ENCODE data around the gene GLE1.
"Not testable (repeated sequence)": the region's sequence is repeated elsewhere in the genome, so short reads cannot be mapped to it uniquely, and the experiment has no call there.

GLE1 gene

GRCh38 chr9:128551657-128552152 lies 47.2 kb downstream of the GLE1 start:
- no peak for DNase-seq (ENCODE audit: low spot score)
- FAIRE-seq, result no peak

DNA sequence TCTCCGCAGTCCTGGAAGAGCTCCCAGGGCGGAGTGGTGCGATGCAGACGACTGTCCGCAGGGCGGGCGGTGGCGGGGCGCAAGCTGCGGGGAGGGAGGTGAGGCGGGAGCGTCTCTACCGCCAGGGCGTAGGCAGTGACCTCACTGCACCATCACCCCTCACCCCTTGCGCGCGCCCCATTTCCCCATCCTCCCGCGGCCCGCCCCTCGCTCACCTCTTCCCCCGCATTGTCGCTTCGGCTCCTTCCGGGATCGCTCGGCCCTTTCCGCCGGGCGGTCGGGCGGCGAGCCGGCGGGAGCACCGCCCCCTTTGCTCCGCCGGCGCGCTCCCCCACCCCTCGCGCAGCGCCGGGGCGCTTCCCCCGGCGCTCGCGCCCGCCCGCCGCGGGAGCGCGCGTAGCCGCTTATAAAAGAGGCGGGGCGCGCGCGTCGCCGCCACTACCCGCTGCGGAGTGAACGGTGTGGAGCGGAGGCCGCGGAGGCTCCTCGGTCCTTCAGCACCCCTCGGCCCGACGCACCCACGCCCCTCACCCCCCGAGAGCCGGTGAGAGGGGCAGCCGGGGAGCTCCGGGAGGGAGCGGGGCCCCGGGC lies 47.7 kb downstream of the GLE1 start, which contains the start of gene SPTAN1:
TSS of gene SPTAN1 (plus strand) at position 435 of the 591 bp plus-strand sequence. CDS start 14,154 bp downstream, outside the sequence.
- DNase-seq (ENCODE audit: low spot score) (peak; percentile 77), FAIRE-seq (no peak)

DNA sequence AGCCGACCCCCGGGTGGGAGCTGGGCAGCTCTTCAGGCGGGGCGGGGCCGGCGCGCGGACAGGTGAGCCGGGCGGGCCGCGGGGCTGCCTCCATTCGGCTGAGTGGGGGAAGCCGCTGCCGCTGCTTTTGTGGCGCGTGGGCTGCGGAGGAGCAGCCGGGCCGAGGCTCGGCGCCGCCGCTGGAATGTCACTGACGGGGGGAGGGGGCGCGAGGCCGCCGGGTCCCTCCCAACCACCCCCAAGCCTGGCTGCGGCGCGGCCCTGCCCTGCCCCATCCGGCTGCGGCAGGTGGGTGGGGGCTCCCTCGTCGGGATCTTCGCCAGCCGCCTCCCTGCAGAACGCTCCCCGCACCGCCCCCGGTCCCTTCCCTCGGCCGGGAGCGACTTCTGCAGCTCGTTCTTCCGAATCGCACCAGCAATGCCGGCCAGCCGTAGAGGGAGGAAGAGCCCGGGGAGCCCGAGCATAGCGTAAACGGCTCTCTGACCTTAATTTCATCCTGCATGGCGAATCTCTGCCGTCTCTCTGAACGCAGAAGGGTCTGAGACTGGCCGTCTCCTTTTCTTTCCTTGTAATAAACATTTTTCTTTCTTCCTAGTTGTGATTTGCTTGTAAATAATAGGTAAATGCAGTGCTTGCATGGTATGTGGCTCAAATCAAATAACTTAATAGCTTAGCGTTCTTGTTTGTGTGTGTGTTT lies 48.4 kb downstream of the GLE1 start:
- peak; percentile 30 for DNase-seq (ENCODE audit: low spot score)
- FAIRE-seq, result no peak

DNA sequence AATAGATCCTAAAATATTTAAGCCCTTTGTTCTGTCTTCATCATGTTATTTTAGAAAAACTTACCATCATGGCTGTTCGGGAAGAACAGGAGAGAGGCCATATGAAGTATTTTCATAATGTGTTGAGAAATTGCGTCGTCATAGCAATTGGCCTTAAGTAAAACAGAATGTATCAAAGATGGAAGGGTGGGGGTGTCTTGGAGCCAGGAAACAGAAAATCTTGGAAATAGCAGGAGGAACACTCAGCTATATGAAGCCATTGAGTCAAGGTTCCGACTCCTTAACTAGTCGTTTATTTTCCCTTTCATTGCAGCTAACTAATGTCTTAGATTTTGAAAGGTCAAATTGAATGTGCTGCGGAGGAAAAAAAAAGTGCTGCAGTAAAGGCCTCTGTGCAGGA lies 49.2 kb downstream of the GLE1 start:
- FAIRE-seq, result no peak

GRCh38 chr9:128554155-128554862 lies 49.8 kb downstream of the GLE1 start:
- peak; percentile 80 for FAIRE-seq

More for the DNA sequence above, 49.2 kb downstream of the GLE1 start:
- peak; percentile 48 for DNase-seq (ENCODE audit: low spot score)

DNA sequence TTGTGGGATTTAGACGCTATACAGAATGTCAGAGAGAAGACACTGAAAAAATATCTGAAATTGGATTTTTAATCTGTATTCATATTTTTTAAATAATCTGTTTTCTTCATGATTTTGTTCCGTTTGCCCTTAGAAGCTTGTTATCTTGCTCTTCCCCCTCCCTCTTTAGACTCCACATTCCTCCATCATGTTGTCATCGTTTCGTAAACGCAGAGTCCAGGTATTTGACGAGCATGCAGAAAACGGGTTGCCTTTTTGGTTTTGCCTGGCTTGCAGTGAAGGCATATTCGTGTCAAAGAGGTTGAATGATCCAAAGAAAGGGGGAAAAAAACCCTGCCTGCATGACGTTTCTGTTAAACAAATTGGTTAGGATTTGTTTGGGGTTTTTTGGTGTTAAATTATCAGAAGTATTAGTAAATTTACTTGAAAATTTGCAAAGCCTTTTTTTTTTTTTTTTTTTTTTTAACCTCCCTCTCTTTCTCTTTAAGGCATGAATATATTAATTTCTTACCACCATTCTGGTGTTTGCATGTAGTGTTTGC lies 50.7 kb downstream of the GLE1 start:
- DNase-seq (ENCODE audit: low spot score), result peak; percentile 75
- FAIRE-seq, result peak; percentile 85

More at GRCh38 chr9:128554155-128554862, 49.8 kb downstream of the GLE1 start:
- DNase-seq (ENCODE audit: low spot score), result peak; percentile 96

DNA sequence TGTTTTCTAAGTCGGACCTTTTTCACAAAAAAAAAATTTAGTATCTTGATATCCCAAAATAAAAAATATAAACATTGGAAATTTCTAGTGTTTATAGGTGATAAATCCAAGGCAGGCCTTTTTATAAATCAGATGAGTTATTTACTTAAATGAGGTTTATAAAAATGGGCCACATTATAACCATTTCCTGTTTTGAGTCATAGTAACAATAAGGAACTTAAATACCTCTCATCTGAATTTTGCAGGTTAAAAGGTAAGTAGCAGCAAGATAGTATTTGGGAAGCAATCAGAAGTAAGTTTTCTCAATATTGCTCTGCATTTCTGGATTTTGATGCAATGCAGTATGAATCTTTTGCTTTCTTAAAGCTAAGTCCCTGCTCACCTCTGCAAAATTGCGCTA lies 51.8 kb downstream of the GLE1 start:
- DNase-seq (ENCODE audit: low spot score) (no peak), FAIRE-seq (no peak)

GRCh38 chr9:128556926-128557634 lies 52.6 kb downstream of the GLE1 start:
- no peak for DNase-seq (ENCODE audit: low spot score)
- no peak for FAIRE-seq

DNA sequence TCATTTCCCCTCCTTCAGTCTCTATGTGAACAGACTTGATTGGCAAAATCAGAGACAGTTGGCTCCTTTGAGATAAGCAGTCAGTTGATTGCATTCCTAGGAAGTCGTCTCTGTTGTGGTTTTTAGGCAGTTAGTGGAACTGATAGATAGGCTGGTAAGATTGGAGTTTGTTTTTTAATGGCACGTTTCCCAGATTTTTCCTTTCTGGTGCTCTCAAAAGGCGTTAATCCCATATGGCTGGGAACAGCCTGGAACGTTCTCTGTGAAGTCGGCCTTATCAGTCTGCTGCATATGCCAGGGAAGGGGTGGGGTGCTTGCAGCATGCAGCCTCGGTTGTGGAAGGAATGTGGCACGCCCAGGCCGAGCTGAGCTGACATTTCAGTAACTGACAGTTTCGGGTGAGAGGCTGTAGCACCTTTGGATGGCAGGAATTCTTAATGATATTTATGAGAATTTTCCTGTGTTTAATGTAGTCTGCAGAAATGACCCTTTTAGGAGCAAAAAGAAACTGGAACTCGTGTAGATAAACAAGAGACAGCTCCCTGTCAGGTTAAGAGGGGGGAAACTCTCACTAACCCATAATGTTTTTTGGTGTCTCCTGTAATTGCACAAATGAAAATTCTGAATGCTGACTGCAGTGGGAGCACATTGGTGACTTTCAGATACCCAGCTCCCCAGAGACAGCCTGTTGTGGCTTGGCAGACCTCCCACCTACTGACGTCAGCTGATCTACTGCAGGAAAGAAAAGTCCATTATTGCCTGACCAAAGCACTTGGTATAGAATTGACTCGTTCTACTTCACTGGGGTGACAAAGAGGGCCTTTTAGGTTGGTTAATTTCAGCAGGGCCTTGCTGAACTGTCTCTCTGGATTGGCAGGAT lies 54.2 kb downstream of the GLE1 start:
- DNase-seq (ENCODE audit: low spot score), result peak; percentile 89
- FAIRE-seq, result peak; percentile 86

GRCh38 chr9:128565578-128565977 lies 61.1 kb downstream of the GLE1 start:
- no peak for FAIRE-seq
- no peak for DNase-seq (ENCODE audit: low spot score)

DNA sequence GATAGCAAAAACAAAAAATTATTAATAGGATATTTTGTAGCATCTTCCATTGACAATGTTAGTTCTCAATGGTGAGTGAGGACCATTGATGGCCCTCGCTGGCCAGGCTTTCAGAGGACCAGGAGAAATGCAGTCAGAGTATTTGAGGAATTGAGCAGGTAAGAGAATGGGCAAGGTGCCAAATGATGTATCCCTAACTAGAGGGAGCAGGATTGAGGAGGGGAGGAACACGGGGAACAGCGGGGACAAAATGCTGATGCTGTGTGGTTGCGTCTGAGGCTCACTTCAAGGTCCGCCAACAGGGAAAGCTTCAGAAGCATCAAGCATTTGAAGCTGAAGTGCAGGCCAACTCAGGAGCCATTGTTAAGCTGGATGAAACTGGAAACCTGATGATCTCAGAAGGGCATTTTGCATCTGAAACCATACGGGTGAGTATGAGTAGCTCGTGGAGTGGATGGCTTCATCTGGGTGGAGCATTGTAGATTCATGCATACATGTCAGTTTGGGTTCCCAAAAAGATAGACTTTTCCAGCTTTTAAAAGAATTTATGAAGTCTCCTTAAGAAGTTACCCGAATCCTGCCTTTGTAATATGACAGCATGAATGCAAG lies 64.1 kb downstream of the GLE1 start:
- FAIRE-seq (no peak), DNase-seq (ENCODE audit: low spot score) (no peak)

DNA sequence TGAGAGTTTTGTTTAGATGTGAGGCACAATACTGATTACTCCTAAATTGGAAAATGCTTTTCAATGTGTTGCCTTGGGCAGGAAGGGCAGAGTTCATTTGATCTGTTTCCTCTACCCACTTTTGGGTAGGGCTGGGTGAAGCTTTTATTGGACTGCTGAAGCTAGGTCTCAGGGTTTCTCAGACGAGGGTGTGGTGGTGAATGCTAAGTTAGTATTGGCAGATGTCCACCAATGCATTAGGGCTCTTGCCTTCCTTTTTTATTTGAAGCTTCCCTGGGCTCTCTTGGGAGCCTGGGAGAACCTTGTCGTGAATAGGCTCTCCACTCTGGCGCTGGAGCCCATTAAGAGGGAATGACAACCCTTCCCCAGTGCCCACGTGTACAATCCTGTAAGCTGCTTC lies 71.0 kb downstream of the GLE1 start:
- DNase-seq (ENCODE audit: low spot score) (no peak), FAIRE-seq (no peak)

DNA sequence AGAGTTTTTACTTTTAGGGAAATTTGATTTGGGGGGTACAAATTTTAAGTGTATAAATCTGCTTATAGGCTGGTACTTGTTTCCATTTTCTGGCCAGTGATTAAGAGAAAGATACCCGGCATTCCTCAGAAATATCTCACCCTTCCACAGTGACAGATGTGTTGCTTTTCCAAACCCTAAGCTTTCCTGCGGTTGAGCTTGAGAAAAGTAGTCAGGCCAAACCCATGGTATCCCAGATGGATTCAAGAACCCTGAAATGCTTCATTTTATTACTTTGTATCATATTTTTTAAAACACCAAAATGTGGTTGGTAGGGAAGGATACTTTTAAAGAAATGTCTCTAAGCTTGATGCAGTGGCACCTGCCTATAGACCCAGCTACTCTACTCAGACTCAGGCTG lies 71.4 kb downstream of the GLE1 start:
- FAIRE-seq, result no peak
- no peak for DNase-seq (ENCODE audit: low spot score)

DNA sequence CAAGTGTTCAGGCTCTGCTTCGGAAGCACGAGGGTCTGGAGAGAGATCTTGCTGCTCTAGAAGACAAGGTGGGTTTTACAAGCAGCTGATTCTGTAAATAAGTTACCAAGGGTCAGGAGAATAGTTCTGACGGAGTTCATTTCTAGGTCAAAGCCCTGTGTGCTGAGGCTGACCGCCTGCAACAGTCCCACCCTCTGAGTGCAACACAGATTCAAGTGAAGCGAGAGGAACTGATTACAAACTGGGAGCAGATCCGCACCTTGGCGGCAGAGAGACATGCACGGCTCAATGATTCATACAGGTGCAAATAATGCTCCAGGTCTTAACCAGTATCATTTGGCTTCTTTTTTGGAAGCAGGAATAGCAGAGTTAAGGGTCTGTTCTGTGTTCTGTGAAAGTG lies 72.7 kb downstream of the GLE1 start:
- FAIRE-seq (no peak), DNase-seq (ENCODE audit: low spot score) (no peak)

DNA sequence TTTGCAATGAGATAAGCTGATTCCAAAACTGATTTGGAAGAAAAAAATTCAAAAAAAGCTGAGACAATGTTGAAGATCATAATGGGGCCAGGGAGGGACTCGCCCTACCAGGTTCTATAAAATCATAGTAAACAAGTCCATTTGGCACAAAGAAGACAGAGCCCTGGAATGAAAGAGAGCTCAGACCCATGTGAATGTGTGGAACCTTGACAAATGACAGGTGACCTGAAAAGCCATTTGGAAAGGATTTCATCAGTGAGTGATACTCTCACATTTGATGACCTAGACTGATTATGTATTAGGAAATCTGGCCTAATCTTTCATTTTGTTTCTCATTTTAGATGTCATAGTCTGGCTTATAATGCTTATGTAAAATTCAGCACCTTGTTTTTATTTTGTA lies 74.7 kb downstream of the GLE1 start:
- FAIRE-seq (no peak), DNase-seq (ENCODE audit: low spot score) (no peak)

GRCh38 chr9:128580731-128581130 lies 76.2 kb downstream of the GLE1 start:
- DNase-seq (ENCODE audit: low spot score) (no peak), FAIRE-seq (no peak)

DNA sequence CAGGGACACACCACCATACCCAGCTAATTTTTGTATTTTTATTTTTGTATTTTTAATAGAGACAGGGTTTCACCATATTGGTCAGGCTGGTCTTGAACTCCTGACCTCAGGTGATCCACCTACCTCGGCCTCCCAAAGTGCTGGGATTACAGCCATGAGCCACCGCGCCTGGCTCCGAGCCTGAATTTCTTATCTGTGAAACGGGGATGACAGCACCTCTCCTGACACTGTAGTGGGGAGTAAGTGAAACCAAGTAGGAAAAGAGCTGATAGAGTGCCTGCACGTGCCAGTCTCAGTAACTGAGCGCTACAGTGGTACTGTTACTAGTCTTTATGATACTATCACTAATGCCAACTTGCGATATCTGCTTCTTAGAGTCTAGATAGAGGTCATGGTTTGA lies 80.6 kb downstream of the GLE1 start:
- FAIRE-seq; DNase-seq (ENCODE audit: low spot score): not testable (repeated sequence)

DNA sequence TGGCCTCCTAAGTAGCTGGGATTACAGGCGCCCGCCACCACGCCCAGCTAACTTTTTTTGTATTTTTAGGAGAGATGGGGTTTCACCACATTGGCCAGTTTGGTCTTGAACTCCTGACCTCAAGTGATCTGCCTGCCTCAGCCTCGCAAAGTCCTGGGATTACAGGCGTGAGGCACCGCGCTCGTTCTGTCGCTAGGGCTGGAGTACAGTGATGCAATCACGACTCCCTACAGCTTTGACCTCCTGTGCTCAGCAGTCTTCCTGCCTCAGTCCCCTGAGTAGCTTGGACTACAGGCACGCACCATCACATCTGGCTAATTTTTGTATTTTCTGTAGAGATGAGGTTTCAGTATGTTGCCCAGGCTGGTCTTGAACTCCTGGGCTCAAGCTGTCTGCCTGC lies 82.4 kb downstream of the GLE1 start:
- not testable (repeated sequence) for FAIRE-seq; DNase-seq (ENCODE audit: low spot score)

DNA sequence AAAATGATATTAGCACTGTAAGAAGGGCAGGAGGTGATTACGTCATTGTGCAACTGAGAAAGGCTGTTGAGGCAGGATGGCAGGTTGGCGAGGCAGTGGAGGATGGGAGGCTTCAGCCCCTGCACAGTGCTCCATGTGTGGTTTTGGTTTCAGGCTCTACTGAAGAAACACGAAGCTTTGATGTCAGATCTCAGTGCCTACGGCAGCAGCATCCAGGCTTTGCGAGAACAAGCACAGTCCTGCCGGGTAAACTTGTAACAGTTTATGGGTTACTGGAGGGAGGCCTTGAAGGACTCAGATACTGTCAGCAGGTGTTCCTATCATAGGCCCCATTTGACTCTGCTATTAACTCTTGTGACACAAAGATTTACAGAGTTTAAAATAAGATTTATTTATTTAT lies 82.9 kb downstream of the GLE1 start:
- DNase-seq (ENCODE audit: low spot score), result no peak
- FAIRE-seq, result no peak

Measured in RCC 7860 (cell line).